Peyer's patch (tissue), 4 donors: Measurements from ENCODE around the gene LEUTX. TPM values are rescaled to one million over a fixed set of nuclear protein-coding genes. Genes with fewer than 3 reads are reported as not detected.

Experiments used
- DNase-seq, 3 donors: peaks; one replicate each; pipeline ENCODE4 v3.0.0-alpha.2; 2017 to 2019
- H3K27ac ChIP-seq, 4 donors: fragments of 200-600 bp; sonication (generic); one replicate each; pipeline ENCODE4 v1.5.1; 2016 to 2019
- H3K27me3 ChIP-seq, 2 donors: fragments of 200-600 bp; sonication (generic); one replicate each; pipeline ENCODE4 v1.5.1; 2019
- H3K36me3 ChIP-seq, 3 donors: fragments of 200-600 bp; sonication (generic); one replicate each; pipeline ENCODE4 v1.5.1; 2016 to 2019
- H3K4me1 ChIP-seq, 4 donors: fragments of 200-600 bp; sonication (generic); one replicate each; pipeline ENCODE4 v1.5.1; 2016 to 2019
- H3K4me3 ChIP-seq, 4 donors: fragments of 200-600 bp; sonication (generic); 1 replicate in 3 of 4; 2 replicates in 1 of 4; pipeline ENCODE4 v1.5.1; 2016 to 2019; ENCODE audit warnings: mild to moderate bottlenecking in 1 of 4
- H3K9me3 ChIP-seq, 4 donors: fragments of 200-600 bp; sonication (generic); one replicate each; pipeline ENCODE4 v1.5.1; 2016 to 2019; ENCODE audit warnings: mild to moderate bottlenecking in 1 of 4
- POLR2A ChIP-seq, 2 donors: fragments of 450-650 bp; IDR thresholded peaks; one replicate each; pipeline ENCODE4 v1.5.1; 2017; ENCODE audit warnings: antibody characterized with exemption in 2 of 2, mild to moderate bottlenecking in 2 of 2, moderate library complexity in 2 of 2
- small RNA-seq, 2 donors: library from RNA; depleted of rRNA; stranded (forward); fragments of <200 nt; gene quantifications; one replicate each; pipeline ENCODE3, GENCODE V24; 2016
- total RNA-seq, 4 donors: library from RNA; depleted of rRNA; stranded (reverse); fragments of >200 nt; gene quantifications; one replicate each; pipeline ENCODE4 v1.1.0, GENCODE V29; 2016
- TF ChIP-seq, protein P1 (sequence below), 6 experiments: fragments of 450-650 bp in 4 of 6; fragments of 200-600 bp in 2 of 6; sonication (generic) in 1 of 6; IDR thresholded peaks; one replicate each; pipeline ENCODE4 v1.5.1; 2017 to 2019; ENCODE audit warnings: antibody characterized with exemption in 6 of 6, mild to moderate bottlenecking in 3 of 6, moderate library complexity in 1 of 6

LEUTX gene
- total RNA-seq, 4 donors from 2014 or later, result not detected

DNA sequence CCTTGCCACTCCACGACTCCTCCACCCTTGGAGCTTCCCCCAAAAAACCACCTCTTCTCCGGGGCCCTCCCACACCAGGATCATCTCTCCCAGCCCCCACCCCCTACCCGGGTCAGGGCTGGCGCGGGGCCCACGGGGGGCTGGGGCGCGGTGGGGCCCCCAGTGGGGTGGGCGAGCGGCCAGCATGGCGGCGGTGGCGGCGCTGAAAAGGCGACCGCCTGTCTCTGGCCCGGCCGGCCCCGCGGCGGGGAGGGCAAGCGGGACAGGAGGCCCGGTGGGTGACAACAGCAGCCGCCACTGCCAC, 54.5 kb downstream of the LEUTX start:
- Histone ChIP-seq H3K27me3 (no peaks in the 10 kb centered on the region), H3K36me3 (peaks cover 0 to 71% (median 0%) of the 10 kb centered on the region in 3 donors), H3K27ac (peak overlapping the region; percentile 73 to 85 (median 78)), H3K4me3 (peak overlapping the region; percentile 83 to 100 (median 90)), H3K4me1 (peaks cover 0 to 18% (median 6%) of the 10 kb centered on the region in 4 donors), H3K9me3 (no peaks in the 10 kb centered on the region)
- TF ChIP-seq, protein P1, sequence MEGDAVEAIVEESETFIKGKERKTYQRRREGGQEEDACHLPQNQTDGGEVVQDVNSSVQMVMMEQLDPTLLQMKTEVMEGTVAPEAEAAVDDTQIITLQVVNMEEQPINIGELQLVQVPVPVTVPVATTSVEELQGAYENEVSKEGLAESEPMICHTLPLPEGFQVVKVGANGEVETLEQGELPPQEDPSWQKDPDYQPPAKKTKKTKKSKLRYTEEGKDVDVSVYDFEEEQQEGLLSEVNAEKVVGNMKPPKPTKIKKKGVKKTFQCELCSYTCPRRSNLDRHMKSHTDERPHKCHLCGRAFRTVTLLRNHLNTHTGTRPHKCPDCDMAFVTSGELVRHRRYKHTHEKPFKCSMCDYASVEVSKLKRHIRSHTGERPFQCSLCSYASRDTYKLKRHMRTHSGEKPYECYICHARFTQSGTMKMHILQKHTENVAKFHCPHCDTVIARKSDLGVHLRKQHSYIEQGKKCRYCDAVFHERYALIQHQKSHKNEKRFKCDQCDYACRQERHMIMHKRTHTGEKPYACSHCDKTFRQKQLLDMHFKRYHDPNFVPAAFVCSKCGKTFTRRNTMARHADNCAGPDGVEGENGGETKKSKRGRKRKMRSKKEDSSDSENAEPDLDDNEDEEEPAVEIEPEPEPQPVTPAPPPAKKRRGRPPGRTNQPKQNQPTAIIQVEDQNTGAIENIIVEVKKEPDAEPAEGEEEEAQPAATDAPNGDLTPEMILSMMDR (IDR thresholded peaks at IDR 0.05), result no peak
- TF ChIP-seq POLR2A (IDR thresholded peaks at IDR 0.05), result no peak
- no peak for DNase-seq

DNA sequence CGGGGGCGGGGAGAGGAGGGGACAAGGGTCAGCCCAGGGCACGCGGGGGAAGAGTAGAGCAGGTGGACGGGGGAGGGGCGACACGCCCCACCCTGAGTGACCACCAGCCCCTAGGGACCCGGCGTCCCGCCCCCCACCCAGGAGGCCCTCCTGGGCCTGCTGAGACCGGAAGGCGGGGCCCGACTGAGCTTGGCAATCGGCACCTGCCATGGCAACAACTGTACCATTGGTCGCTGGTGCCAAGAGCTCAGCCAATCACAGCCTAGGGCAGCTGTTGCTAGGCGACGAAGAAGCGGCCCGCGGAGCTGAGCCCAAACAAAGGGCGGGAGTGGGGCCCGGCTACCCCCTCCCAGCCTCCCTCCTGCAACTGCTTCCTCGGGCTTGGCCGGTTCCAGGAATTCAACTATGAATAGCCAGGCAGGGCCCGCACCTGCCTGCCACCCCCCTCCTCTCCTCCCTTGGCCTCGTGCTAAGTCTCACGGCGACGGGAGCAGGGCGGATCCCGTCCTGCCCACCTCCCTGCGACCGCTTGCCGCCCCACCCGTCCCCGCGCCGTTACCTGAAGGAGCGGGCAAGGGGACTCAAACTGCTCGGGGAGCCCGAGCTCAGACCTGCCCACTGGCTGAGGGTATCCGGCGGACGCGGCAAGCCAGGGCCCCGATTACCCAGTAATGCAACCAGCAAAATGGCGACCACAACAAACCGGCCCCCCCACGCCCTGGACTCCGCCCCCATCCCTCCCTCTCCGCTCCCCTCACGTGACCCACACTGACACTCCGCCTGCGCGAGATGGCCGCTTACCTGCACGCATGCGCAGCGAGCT, 55.0 kb downstream of the LEUTX start, which contains the start of gene DYRK1B:
DYRK1B (minus strand) TSS at position 699 of the 823 bp plus-strand sequence. CDS start 2,295 bp downstream, outside the sequence.
- Histone ChIP-seq H3K36me3 (peaks cover 0 to 71% (median 0%) of the 10 kb centered on the region in 3 donors), H3K27ac (peak within 1 kb of the TSS; percentile 73 to 85 (median 78)), H3K4me1 (peaks cover 0 to 18% (median 6%) of the 10 kb centered on the region in 4 donors), H3K9me3 (no peaks in the 10 kb centered on the region), H3K4me3 (peak within 1 kb of the TSS; percentile 83 to 100 (median 90)), H3K27me3 (no peaks in the 10 kb centered on the region)
- peak in 1 of 2 donors; percentile 31 for TF ChIP-seq POLR2A (IDR thresholded peaks at IDR 0.05)
- TF ChIP-seq, protein P1 (IDR thresholded peaks at IDR 0.05), result no peak
- DNase-seq, result peak; percentile 98 to 99 (median 98)

DNA sequence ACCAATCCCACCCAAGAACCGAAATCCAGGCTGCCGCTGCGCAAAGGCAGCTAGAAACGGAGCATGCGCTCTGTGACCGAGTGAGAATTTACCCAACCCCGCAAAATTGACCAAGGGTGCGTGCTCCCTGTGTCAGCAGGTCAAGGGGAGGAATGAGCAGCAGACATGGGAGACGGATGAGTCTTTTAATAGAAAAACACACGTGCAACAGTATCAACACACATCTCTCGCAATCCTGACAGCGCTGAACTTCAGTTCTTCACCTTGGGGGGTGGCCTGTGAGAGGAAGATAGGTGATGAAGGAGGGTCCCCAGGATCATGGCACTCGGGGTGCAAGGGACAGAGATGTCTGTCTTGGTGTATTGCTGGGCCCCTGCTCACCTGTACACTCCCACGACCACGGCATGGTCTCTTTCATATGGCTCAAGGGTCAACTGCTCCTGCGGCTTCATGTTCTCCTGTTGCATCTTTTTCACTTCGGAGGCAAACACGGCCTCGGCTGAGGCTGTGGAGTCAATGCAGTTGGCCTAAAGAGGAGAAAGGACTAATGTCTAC, 55.7 kb downstream of the LEUTX start:
- H3K36me3 ChIP-seq, result peaks cover 0 to 73% (median 0%) of the 10 kb centered on the region in 3 donors
- no peaks in the 10 kb centered on the region for H3K9me3 ChIP-seq
- peak overlapping the region; percentile 35 to 85 (median 74) for H3K27ac ChIP-seq
- TF ChIP-seq, protein P1 (IDR thresholded peaks at IDR 0.05), result no peak
- no peak for TF ChIP-seq POLR2A (IDR thresholded peaks at IDR 0.05)
- peaks cover 0 to 18% (median 6%) of the 10 kb centered on the region in 4 donors for H3K4me1 ChIP-seq
- peak overlapping the region; percentile 83 to 100 (median 90) for H3K4me3 ChIP-seq
- no peaks in the 10 kb centered on the region for H3K27me3 ChIP-seq
- no peak for DNase-seq

Small RNA genes within 50 kb of the gene (small RNA-seq; reads per million reads assigned to genes)
- 0 reads per million in 2 donors for gene MIR6719

Other genes starting within 250 kb of the LEUTX start
- gene EID2B, start 246.0 kb upstream of the LEUTX start, total RNA-seq, result 1 to 10 TPM in 2 of 4 donors, under 1 TPM in 1, not detected in 1; 0.35 to 1.7 (median 1.1) TPM
- 10 to 100 TPM in 1 of 4 donors, 1 to 10 TPM in 3; 7.1 to 12.4 (median 8.8) TPM for gene EID2, start 238.7 kb upstream of the LEUTX start, total RNA-seq
- not detected for gene LGALS13, start 176.3 kb upstream of the LEUTX start, total RNA-seq
- gene LGALS16, start 122.9 kb upstream of the LEUTX start, total RNA-seq, result not detected
- gene LGALS14, start 74.4 kb upstream of the LEUTX start, total RNA-seq, result not detected
- gene CLC, start 40.8 kb upstream of the LEUTX start, total RNA-seq, result not detected
- 10 to 100 TPM in 3 of 4 donors, 1 to 10 TPM in 1; 8.3 to 38.7 (median 17.3) TPM for gene DYRK1B, start 55.3 kb downstream of the LEUTX start, total RNA-seq
- gene FBL, start 67.5 kb downstream of the LEUTX start, total RNA-seq, result 100 to 1,000 TPM in 3 of 4 donors, 10 to 100 TPM in 1; 42.4 to 206 (median 103) TPM
- 1,000 to 10,000 TPM in 3 of 4 donors, 100 to 1,000 TPM in 1; 563 to 4,025 (median 1,224) TPM for gene FCGBP, start 155.8 kb downstream of the LEUTX start, total RNA-seq
- 10 to 100 TPM; 74.4 to 97.9 (median 90.0) TPM for gene PSMC4, start 192.3 kb downstream of the LEUTX start, total RNA-seq
- 1 to 10 TPM; 3.0 to 5.5 (median 4.8) TPM for gene ZNF546, start 218.2 kb downstream of the LEUTX start, total RNA-seq